GM12872 (cell line): Measurements from ENCODE around the gene ARID4B.

ENCODE experiments used
- TF ChIP-seq, protein P1 (sequence below): IDR thresholded peaks from 3 replicates; pipeline ENCODE4 v1.5.1; 2011; ENCODE audit warnings: low read depth, mild to moderate bottlenecking, low read length, moderate library complexity; ENCODE audit not compliant: insufficient read depth

The ARID4B gene

DNA sequence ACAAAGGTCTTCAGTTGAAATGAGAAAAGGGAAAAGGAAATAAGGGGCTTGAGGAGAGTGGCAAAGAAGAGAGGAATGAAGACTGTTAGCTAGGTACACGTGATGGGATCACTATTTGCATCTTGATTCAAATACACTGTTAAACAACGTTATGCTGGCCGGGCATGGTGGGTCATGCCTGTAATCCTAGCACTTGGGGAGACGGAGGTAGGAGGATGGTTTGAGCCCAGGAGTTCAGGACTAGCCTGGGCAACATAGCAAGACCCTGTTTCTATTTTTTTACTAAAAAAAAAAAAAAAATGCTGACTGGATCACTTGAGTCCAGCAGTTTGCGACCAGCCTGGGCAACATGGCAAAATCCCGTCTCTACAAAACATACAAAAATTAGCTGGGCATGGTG is 169.3 kb downstream of the ARID4B start:
- TF ChIP-seq, protein P1, sequence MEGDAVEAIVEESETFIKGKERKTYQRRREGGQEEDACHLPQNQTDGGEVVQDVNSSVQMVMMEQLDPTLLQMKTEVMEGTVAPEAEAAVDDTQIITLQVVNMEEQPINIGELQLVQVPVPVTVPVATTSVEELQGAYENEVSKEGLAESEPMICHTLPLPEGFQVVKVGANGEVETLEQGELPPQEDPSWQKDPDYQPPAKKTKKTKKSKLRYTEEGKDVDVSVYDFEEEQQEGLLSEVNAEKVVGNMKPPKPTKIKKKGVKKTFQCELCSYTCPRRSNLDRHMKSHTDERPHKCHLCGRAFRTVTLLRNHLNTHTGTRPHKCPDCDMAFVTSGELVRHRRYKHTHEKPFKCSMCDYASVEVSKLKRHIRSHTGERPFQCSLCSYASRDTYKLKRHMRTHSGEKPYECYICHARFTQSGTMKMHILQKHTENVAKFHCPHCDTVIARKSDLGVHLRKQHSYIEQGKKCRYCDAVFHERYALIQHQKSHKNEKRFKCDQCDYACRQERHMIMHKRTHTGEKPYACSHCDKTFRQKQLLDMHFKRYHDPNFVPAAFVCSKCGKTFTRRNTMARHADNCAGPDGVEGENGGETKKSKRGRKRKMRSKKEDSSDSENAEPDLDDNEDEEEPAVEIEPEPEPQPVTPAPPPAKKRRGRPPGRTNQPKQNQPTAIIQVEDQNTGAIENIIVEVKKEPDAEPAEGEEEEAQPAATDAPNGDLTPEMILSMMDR, result no peak

DNA sequence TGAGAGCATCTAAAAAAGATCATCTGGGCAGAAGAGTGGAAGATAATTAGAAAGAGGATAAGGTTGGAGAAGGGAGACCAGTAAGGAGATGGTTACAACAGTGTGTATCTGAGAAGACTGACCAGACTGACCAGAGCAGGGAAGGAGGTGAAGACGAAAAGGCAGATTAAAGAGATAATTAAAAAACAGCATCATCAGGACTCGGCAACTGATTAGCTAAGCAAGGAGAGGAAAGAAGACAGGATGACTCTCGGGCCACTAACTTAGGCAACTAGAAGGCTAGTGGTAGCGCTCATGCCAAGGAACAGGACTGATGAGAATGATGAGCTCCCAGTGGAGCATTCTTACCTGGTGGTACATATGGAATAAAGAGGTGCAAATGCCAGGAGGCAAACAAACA is 170.8 kb downstream of the ARID4B start:
- TF ChIP-seq, protein P1, result no peak

DNA sequence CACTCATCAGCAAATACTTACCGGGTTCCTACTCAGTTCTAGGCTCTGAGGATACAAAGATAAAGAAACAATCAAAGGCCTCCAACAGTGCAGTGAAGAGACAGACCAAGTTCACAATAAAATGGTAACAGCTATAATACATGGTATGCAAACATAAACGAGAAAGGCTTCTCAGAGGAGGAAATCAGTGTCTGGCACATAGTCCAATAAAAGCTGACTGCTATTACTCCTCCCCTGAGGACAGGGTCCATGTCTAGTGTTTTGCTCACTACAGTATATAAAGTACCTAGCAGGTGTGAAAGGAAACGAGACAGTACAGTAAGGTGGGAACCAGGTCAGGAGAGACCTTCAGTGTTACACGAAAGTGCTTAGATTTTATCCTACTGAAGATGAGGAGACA is 171.2 kb downstream of the ARID4B start:
- TF ChIP-seq, protein P1, result no peak

DNA sequence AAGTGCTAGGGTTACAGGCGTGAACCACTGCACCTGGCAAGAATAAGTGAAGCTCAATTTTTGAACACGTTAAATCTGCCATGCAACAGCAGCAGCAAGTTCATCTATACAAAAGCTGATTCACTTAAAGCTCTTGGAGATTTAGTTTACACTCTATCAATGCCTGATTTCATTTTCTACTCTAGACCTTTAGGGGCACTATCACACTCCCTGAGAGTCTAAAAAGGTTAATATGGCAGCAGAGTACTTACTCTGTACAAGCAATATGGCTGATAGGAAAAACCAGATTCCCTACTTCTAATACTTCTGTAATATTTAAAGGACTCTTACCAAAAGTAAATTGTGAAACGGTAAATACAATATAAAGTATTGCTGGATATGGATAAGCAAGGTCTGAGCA is 171.7 kb downstream of the ARID4B start:
- TF ChIP-seq, protein P1, result no peak

DNA sequence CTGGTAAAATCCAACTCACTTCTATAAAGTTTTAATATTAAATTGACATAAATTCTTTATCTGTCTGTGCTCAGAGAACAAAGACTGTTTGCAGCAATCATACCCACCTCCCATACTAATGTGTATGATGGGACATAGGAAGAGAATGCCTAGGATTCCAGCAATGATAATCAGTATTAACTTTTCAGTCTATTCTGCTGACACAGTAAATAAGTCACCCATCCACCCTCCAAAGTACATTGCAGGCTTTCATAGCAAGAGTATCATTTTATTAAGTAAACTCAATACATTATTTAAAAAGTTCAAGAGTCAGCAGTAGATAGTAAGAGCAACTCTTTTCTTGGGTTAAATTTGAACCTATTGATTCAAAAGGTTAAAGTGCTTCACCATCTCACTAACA is 175.7 kb downstream of the ARID4B start:
- TF ChIP-seq, protein P1, result no peak

DNA sequence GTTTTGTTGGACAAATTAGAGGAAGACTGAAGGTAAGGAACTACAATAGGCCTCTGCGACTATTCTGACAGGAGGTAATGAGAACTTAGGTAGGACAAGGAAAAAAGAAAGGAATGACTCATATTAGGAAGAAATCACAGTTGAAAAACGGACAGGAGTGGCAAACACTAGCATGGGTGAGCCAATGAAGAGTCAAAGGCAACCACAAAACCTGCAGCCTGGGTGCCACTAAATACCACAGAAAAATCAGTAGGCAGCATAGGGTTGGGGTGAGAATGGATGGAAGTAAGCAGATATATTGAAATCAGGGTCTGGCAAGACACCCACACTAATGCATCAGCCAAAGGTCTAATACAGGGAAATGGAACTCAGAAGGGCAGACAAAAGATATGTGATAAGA is 176.9 kb downstream of the ARID4B start:
- TF ChIP-seq, protein P1, result no peak

DNA sequence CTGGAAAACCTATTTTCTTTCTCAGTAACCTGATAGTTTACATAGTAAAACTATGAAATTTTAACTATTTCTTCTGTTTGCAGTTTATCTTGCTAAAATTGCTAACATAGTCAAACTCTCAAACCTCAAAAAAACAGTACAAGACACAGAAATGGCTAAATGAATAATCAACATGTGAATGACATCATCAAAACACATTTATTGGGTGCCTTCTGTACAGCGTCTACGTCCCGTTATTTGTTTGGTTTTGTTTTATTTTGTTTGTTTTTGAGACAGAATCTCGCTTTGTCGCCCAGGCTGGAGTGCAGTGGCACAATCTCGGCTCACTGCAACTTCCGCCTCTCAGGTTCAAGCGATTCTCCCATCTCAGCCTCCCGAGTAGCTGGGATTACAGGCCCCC is 178.2 kb downstream of the ARID4B start:
- TF ChIP-seq, protein P1, result no peak

DNA sequence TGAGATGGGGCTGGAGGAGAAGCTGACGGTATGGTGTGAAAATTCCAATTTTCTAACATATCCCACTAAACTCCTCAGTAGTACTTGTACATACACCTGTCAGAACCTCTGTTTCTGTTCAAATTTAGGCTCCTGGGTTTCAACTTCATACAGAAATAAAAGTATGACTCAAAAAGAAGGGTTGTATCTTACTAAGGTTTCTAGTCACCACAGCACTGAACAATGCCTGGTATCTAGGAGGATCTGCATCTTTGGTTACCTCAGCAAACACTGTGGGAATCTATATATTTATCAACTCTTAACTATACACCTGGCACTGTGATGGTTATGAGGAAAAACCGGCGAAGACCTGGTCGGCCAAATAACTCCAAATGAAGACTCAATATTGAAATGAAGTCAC is 180.7 kb downstream of the ARID4B start:
- TF ChIP-seq, protein P1, result no peak
